ENCODE measurements around the gene MAPKAP1. TPM values are rescaled to one million over a fixed set of nuclear protein-coding genes. Genes with fewer than 3 reads are reported as not detected.
A peak's percentile ranks its signal among the peaks of the same experiment; 100 is the strongest.

Gene MAPKAP1
- total and polyA plus RNA-seq, 2 donors: 61.4 to 97.6 TPM

DNA sequence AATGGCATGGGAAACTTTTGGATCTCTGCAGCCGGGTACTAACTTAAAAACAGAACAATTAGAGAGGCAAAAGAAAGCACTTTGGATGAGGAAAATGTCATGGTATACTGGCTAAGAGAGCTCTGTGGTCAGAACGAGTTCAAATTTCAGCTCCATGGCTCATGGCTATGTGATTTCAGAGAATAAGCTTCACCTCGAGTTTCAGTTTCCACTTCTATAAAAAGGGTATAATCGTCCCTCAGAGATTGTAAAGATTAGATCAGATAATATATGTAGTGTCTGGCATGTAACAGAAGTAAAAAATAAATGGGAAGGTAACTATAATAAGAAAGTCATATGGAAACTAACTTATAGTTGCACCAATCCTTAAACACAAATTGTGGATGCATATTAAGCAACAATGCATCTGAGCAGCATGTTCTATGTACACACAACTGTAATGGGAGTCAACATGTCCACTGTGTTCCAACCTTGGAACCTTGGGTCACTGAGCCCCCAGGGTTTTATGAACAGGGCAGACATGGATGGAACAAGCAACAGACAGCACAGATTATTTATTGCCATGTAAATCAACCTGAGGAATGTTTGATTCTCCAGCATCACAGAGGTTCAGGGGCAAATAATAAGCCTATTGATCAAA, 145.4 kb downstream of the MAPKAP1 start:
- 47% methylated on average over 4 of the region's 4 CpGs for WGBS
- no peaks in the 10 kb centered on the region for H3K4me1 ChIP-seq (ENCODE audit: insufficient read depth)
- H3K27ac ChIP-seq (ENCODE audit: low read depth): no peak overlapping the region
- DNase-seq (ENCODE audit: extremely low spot score): no peak
- H3K36me3 ChIP-seq (ENCODE audit: insufficient read depth): no peaks in the 10 kb centered on the region
- H3K4me3 ChIP-seq (ENCODE audit: low read depth, low read length): no peak overlapping the region

DNA sequence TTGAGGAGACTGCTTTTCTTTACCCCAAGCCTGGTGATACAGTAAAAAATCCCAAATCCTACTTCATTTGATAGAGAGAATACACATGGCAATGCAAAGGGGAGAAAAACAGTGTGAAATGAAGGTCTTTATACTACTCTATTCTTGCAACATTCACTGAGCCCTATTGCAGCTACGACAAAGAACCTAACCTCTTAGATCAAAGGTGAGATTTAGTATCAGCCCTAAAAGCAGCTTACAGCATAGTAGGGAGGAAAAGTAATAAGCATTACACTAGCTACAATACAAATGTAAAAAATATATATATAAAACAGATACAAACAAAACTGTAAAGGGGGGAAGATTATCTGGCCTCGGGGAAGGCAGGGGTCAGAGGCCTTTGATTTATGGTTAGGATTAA, 147.1 kb downstream of the MAPKAP1 start:
- Histone ChIP-seq H3K4me1 (ENCODE audit: insufficient read depth) (no peaks in the 10 kb centered on the region), H3K27ac (ENCODE audit: low read depth) (no peak overlapping the region), H3K4me3 (ENCODE audit: low read depth, low read length) (no peak overlapping the region), H3K36me3 (ENCODE audit: insufficient read depth) (no peaks in the 10 kb centered on the region)
- DNase-seq (ENCODE audit: extremely low spot score): no peak
- 56% methylated on average over 2 of the region's 2 CpGs for WGBS

DNA sequence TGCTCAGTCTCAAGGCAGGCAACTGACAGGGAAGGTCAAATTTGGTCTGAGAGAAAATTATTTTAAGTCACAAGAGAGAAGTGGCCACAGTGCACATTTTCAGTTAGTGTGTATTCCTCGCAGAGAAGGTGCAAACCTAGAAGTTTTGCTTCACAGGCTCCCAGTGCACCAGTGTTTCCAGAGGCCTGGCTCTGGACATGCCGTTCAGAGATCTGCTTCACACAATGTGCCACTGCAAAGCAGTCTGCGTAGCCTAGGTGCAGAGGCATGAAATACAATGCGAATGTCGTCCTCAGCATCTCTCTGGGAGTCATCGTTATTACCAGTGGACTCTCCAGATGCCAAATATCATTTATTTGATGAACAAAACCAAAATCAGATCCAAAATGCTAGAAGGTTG, 147.8 kb downstream of the MAPKAP1 start:
- H3K4me1 ChIP-seq (ENCODE audit: insufficient read depth): no peaks in the 10 kb centered on the region
- H3K27ac ChIP-seq (ENCODE audit: low read depth): no peak overlapping the region
- DNase-seq (ENCODE audit: extremely low spot score): no peak
- H3K36me3 ChIP-seq (ENCODE audit: insufficient read depth): no peaks in the 10 kb centered on the region
- no peak overlapping the region for H3K4me3 ChIP-seq (ENCODE audit: low read depth, low read length)
- 80% methylated on average over 6 of the region's 6 CpGs for WGBS

DNA sequence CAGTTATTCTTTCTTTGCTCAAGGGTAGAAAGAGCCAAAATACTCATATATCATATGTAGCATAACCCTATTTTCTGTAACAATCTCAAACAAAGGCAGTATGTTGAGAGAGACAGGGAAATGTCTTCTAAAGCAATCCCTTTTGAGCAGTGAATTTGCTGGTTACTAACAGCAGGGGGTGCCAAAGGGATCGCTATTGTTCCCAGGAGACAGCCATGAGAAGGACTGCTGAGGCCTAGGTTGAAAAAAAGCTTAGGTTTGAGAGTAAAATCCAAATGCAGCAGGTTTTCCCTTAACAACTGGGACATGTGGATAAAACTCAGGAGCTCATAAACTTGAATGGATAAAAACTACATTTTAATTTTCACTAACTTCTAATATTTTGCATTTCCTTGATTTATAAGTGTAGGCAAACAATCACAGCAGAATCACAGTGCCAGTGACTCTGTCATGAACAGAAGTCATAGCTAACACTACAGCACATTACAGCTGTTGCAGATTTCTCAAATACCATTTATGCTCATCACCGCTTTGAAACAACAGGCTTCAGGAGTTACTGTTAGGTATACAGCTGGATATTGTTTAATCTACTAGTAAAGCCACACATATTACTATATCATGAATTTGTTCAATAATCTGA, 148.4 kb downstream of the MAPKAP1 start:
- 38% methylated on average over 2 of the region's 2 CpGs for WGBS
- peak; percentile 35 for DNase-seq (ENCODE audit: extremely low spot score)
- H3K4me1 ChIP-seq (ENCODE audit: insufficient read depth): no peaks in the 10 kb centered on the region
- H3K4me3 ChIP-seq (ENCODE audit: low read depth, low read length): no peak overlapping the region
- no peaks in the 10 kb centered on the region for H3K36me3 ChIP-seq (ENCODE audit: insufficient read depth)
- H3K27ac ChIP-seq (ENCODE audit: low read depth): no peak overlapping the region

DNA sequence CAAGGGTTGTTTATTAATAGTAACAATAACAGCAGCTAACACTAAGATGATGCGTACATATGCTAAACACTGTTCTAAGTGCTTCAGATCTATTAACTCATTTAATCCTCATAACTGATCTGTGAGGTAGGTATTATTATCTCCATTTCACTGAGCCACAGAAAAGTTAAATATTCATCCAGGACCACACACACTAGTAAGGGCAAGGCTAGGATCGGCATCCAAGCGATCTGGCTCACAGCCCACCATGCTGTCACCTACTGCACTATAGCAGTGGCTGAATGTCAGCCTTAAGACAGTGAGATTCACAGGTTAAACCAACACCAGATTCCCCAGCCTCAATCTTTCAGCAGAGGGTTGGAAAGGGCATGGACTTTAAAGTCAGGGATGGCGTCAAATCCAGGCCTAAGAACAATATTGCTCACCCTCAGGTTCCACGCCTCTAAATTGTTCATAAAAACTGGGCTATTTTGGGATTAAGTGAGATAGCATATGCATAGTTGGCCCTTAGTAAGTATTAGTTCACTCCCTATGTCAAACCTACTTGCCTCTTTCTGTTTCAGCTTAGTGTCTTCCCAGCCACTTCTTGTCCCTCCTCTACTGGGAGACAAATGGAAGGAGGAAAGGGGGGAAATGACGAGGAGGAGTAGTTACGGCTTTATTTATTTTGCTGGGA, 150.8 kb downstream of the MAPKAP1 start:
- Histone ChIP-seq H3K36me3 (ENCODE audit: insufficient read depth) (no peaks in the 10 kb centered on the region), H3K4me3 (ENCODE audit: low read depth, low read length) (no peak overlapping the region), H3K4me1 (ENCODE audit: insufficient read depth) (no peaks in the 10 kb centered on the region), H3K27ac (ENCODE audit: low read depth) (no peak overlapping the region)
- DNase-seq (ENCODE audit: extremely low spot score): no peak
- WGBS: 53% methylated on average over 7 of the region's 7 CpGs

DNA sequence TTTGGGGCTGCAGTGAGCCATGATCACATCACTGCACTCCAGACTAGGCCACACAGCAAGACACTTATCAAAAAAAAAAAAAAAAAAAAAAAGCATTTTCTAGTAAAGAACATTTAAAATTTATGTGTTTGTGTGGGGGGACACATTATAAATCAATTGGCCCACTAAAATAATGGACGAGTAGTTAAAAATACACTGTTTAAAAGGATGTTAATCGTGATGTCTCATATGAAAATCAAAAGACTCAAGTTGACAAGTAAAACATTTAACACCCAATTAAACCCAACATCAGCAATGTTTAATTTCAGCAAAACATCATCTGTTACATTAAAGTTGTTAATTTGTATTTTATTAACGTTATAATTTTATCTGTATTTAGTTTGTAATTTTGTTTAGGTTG, 152.3 kb downstream of the MAPKAP1 start:
- 44% methylated on average over 3 of the region's 3 CpGs for WGBS

DNA sequence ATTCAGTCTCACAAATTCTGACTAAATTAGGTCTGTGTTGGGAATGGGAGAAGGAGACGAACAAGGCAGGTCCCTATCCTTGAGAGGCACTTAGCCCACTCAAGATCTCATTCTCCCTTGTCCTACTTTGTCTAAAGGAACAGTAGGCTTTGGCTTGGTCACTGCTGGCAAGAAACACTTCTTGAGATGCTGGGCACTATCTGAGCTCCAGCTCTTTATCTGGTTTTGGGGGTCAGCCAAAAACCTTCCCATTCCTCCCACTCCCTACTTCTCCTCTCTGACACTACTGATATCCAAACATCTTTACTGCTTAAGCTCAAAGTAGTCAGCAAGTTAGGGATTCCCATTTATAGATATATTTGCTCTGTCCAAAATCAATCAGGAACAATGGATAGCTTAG, 155.2 kb downstream of the MAPKAP1 start:
- no peak for DNase-seq (ENCODE audit: extremely low spot score)
- Histone ChIP-seq H3K36me3 (ENCODE audit: insufficient read depth) (no peaks in the 10 kb centered on the region), H3K4me3 (ENCODE audit: low read depth, low read length) (no peak overlapping the region), H3K27ac (ENCODE audit: low read depth) (no peak overlapping the region), H3K4me1 (ENCODE audit: insufficient read depth) (no peaks in the 10 kb centered on the region)
- 61% methylated on average over 1 of the region's 1 CpG for WGBS

More for the DNA sequence above, 152.3 kb downstream of the MAPKAP1 start:
- Histone ChIP-seq H3K27ac (ENCODE audit: low read depth) (no peak overlapping the region), H3K36me3 (ENCODE audit: insufficient read depth) (no peaks in the 10 kb centered on the region), H3K4me1 (ENCODE audit: insufficient read depth) (no peaks in the 10 kb centered on the region), H3K4me3 (ENCODE audit: low read depth, low read length) (no peak overlapping the region)
- DNase-seq (ENCODE audit: extremely low spot score): no peak

DNA sequence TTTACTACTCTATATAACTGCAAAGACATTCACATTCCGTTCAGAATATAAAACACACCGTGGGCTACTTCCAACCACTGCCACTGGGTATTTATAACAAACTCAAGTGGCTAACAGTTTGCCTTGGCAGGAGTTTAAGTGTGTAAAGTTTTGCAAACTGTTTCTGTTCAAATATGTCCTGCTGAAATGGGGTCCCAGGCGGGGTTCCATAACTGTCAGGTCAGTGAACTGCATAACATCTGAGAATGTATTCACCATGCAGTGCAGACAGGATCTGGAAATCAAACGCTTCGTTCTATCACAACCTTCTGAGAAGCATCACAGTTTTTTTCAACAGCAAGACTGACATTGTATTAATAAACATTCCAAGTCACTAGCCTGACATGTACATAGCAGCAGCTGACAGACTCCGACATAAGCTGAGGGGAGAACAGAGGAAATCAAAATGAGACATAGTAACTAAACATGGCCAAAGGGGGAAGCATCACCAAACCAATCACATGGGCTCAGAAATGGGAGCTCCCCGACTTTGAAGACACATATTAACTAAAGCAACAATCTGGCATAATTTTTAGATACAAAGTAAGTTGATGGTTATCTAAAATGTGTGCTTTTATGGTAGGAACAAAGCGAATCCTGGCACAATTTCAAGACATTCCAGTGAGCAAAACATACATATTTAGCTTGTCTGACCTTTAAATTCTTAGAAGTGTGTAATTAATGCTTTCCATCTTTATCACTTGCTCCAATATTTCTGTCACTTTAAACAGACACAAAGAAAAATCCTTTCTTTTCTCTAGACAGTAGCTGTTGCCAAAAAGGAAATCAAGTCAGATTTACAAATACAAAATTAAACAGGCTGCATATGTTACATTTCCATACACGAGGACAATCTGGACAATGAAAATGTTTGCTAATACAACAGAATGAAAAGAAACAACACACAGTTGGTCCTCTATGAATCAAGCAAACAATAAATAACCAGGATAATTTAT, 156.8 kb downstream of the MAPKAP1 start:
- no peaks in the 10 kb centered on the region for H3K4me1 ChIP-seq (ENCODE audit: insufficient read depth)

DNA sequence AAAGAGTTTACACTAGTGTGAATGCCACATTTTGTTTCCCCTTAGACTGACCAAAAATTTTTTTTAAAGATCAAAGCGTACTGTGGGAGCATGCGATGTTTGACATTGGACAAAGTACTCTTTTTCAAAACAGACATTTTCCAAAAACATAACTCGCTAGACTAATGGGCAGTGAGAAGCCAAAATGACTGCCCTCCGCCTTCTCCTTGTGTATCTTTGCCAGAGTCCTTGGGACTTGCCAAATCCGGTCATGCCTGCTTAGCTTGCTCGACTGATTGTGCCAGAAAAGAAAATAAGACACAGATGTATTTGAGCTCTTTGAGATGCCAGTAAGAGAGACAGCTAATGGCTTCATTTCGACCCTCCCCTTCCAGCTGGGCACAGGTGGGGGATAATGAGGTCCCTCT, 157.5 kb downstream of the MAPKAP1 start:
- WGBS: 23% methylated on average over 7 of the region's 7 CpGs
- no peak overlapping the region for H3K4me3 ChIP-seq (ENCODE audit: low read depth, low read length)
- no peak overlapping the region for H3K27ac ChIP-seq (ENCODE audit: low read depth)
- H3K36me3 ChIP-seq (ENCODE audit: insufficient read depth): no peaks in the 10 kb centered on the region
- no peaks in the 10 kb centered on the region for H3K4me1 ChIP-seq (ENCODE audit: insufficient read depth)
- peak; percentile 62 for DNase-seq (ENCODE audit: extremely low spot score)

More for the DNA sequence above, 156.8 kb downstream of the MAPKAP1 start:
- no peak overlapping the region for H3K4me3 ChIP-seq (ENCODE audit: low read depth, low read length)
- H3K36me3 ChIP-seq (ENCODE audit: insufficient read depth): no peaks in the 10 kb centered on the region
- H3K27ac ChIP-seq (ENCODE audit: low read depth): no peak overlapping the region
- WGBS: 26% methylated on average over 9 of the region's 9 CpGs
- DNase-seq (ENCODE audit: extremely low spot score): no peak

DNA sequence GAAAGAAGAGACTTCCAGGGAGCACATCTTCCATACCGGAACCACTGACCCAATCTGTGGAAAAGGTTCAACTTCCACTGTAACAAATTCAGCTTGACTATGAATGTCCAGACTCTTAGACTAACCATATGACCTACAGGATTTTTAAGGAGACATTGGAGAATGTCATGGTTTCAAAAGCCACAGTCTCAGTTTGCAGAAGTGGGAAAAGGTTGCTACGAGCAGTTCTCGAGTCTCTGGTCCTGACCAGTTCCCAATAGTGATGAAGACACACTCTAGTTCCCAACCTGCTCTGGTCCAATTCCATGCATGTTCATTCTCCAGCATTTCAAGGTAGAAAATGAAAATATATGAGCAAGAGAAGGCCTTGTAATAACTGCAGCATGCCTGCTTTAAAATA, 158.0 kb downstream of the MAPKAP1 start:
- H3K4me1 ChIP-seq (ENCODE audit: insufficient read depth): no peaks in the 10 kb centered on the region
- DNase-seq (ENCODE audit: extremely low spot score): no peak
- 64% methylated on average over 3 of the region's 3 CpGs for WGBS
- H3K36me3 ChIP-seq (ENCODE audit: insufficient read depth): no peaks in the 10 kb centered on the region
- H3K4me3 ChIP-seq (ENCODE audit: low read depth, low read length): no peak overlapping the region
- no peak overlapping the region for H3K27ac ChIP-seq (ENCODE audit: low read depth)

DNA sequence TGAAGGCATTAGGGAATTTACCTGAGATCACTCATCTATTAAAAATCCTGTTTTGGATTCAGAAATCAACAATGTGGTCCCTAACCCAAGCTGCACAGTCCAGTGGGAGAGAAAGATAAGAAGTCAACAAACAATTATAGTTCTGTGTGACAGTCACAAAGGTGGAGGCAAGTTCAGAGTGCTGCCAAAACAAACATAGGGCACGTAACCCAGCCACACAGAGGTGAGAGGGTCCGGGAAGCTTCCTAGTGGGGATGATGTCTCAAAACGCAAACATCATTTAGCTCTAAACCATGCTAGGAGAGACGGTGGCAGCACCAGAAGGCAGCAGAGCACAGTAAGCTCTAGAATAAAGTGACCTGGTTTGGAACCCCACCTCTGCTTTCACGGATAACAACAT, 158.9 kb downstream of the MAPKAP1 start:
- Histone ChIP-seq H3K4me3 (ENCODE audit: low read depth, low read length) (no peak overlapping the region), H3K4me1 (ENCODE audit: insufficient read depth) (no peaks in the 10 kb centered on the region), H3K36me3 (ENCODE audit: insufficient read depth) (no peaks in the 10 kb centered on the region), H3K27ac (ENCODE audit: low read depth) (no peak overlapping the region)
- no peak for DNase-seq (ENCODE audit: extremely low spot score)
- WGBS: 85% methylated on average over 5 of the region's 5 CpGs

DNA sequence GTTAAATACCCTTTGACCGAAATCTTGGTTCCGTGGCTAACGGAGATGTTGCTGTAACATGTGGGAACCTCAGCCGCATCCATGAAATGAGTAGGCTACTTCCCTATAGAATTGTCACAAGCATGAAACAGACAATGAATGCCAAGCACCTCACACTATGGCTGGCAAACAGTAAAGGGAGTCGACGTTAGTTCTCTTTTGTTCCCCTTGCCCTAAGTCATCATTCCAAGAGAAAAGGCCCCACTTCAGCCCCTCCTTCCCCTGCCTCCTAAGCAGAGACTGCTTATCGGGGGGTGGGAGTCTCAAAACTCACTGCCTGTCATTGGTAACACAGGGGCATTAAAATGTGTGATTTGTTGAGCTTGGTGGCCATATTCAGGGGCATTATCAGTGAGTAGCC, 159.6 kb downstream of the MAPKAP1 start:
- no peak overlapping the region for H3K27ac ChIP-seq (ENCODE audit: low read depth)
- no peaks in the 10 kb centered on the region for H3K36me3 ChIP-seq (ENCODE audit: insufficient read depth)
- no peak for DNase-seq (ENCODE audit: extremely low spot score)
- 90% methylated on average over 7 of the region's 7 CpGs for WGBS
- no peak overlapping the region for H3K4me3 ChIP-seq (ENCODE audit: low read depth, low read length)
- H3K4me1 ChIP-seq (ENCODE audit: insufficient read depth): no peaks in the 10 kb centered on the region

DNA sequence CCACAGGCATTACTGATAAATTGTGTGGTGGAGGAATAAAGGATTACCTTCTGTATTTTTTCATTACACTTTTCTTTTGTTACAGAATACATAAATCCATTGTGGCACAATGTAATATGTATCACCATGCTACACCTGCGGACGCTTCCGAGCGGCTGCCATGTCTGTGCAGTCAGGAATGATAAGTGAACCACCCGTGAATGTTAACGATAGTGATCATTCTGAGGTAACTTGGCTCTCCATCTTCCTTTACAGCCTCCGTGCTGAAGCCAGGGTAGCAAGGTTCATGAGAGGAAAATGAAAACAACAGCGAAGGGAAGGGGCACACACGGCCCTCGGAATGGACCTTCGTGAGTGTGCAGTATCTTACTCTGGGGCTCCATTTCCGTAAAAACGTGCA, 161.2 kb downstream of the MAPKAP1 start:
- no peak overlapping the region for H3K27ac ChIP-seq (ENCODE audit: low read depth)
- no peaks in the 10 kb centered on the region for H3K36me3 ChIP-seq (ENCODE audit: insufficient read depth)
- no peak for DNase-seq (ENCODE audit: extremely low spot score)
- no peak overlapping the region for H3K4me3 ChIP-seq (ENCODE audit: low read depth, low read length)
- WGBS: 88% methylated on average over 13 of the region's 13 CpGs
- H3K4me1 ChIP-seq (ENCODE audit: insufficient read depth): no peaks in the 10 kb centered on the region
